Measurements from ENCODE around the gene ACKR2. TPM values are rescaled to one million over a fixed set of nuclear protein-coding genes. Genes with fewer than 3 reads are reported as not detected.
"Not testable (repeated sequence)": the region's sequence is repeated elsewhere in the genome, so short reads cannot be mapped to it uniquely, and the experiment has no call there.

ACKR2 gene
- total RNA-seq, 1 experiment from 2014 or later = not detected

- no peak for DNase-seq (ENCODE audit: low read depth)
Observed at GRCh38 chr3:42801048-42801620, 8.1 kb upstream of the ACKR2 start.

- DNase-seq (ENCODE audit: low read depth) = no peak
Observed at GRCh38 chr3:42801784-42802183, 7.5 kb upstream of the ACKR2 start.

GRCh38 chr3:42802876-42803413, 6.3 kb upstream of the ACKR2 start:
- DNase-seq (ENCODE audit: low read depth) = no peak

- DNase-seq (ENCODE audit: low read depth) = peak; percentile 40
Observed at GRCh38 chr3:42803414-42804105, 5.7 kb upstream of the ACKR2 start.

GRCh38 chr3:42804106-42804830, 5.0 kb upstream of the ACKR2 start, which contains the start of gene HIGD1A:
TSS of gene HIGD1A (minus strand) at chr3:42804490. CDS start at chr3:42794253, 10,237 bp downstream.
- peak; percentile 95 for DNase-seq (ENCODE audit: low read depth)

GRCh38 chr3:42804831-42805132, 4.5 kb upstream of the ACKR2 start:
- no peak for DNase-seq (ENCODE audit: low read depth)

- DNase-seq (ENCODE audit: low read depth) = peak; percentile 26
Observed at GRCh38 chr3:42805141-42805821, 4.0 kb upstream of the ACKR2 start.

GRCh38 chr3:42807929-42808328, 1.3 kb upstream of the ACKR2 start:
- no peak for DNase-seq (ENCODE audit: low read depth)

- DNase-seq (ENCODE audit: low read depth) = not testable (repeated sequence)
Observed at GRCh38 chr3:42810706-42811105, 1.5 kb downstream of the ACKR2 start.

GRCh38 chr3:42811118-42811883, 2.1 kb downstream of the ACKR2 start:
- not testable (repeated sequence) for DNase-seq (ENCODE audit: low read depth)

GRCh38 chr3:42814246-42814645, 5.0 kb downstream of the ACKR2 start:
- no peak for DNase-seq (ENCODE audit: low read depth)

GRCh38 chr3:42814914-42815507, 5.8 kb downstream of the ACKR2 start:
- no peak for DNase-seq (ENCODE audit: low read depth)

- DNase-seq (ENCODE audit: low read depth) = no peak
Observed at GRCh38 chr3:42815826-42816225, 6.6 kb downstream of the ACKR2 start.

- DNase-seq (ENCODE audit: low read depth) = no peak
Observed at GRCh38 chr3:42819351-42819965, 10.2 kb downstream of the ACKR2 start.

GRCh38 chr3:42820746-42821051, 11.5 kb downstream of the ACKR2 start:
- DNase-seq (ENCODE audit: low read depth) = no peak

GRCh38 chr3:42822828-42823227, 13.6 kb downstream of the ACKR2 start:
- no peak for DNase-seq (ENCODE audit: low read depth)

- DNase-seq (ENCODE audit: low read depth) = no peak
Observed at GRCh38 chr3:42823351-42823750, 14.1 kb downstream of the ACKR2 start.

GRCh38 chr3:42826141-42826540, 16.9 kb downstream of the ACKR2 start:
- DNase-seq (ENCODE audit: low read depth) = no peak

- DNase-seq (ENCODE audit: low read depth) = no peak
Observed at GRCh38 chr3:42827023-42827422, 17.8 kb downstream of the ACKR2 start.

GRCh38 chr3:42827654-42828053, 18.4 kb downstream of the ACKR2 start:
- DNase-seq (ENCODE audit: low read depth) = no peak
